Astrocyte (in vitro differentiated cells and primary cell): ENCODE data around the gene F11R. TPM values are rescaled to one million over a fixed set of nuclear protein-coding genes. Genes with fewer than 3 reads are reported as not detected.
"Not testable (repeated sequence)": the region's sequence is repeated elsewhere in the genome, so short reads cannot be mapped to it uniquely, and the experiment has no call there.

Experiments
- DNase-seq: peaks from one replicate; pipeline ENCODE4 v3.0.0-alpha.2; 2010; ENCODE audit warnings: low read depth
- FAIRE-seq: peaks from 2 replicates; lab custom pipeline; 2011; peaks lifted over from hg19 to GRCh38; lab: Jason Lieb, UNC
- H2AFZ ChIP-seq: 2 replicates; pipeline ENCODE4 v1.6.0; 2012; ENCODE audit warnings: low read depth, low read length, inconsistent platforms
- H3K27ac ChIP-seq: 2 replicates; pipeline ENCODE4 v1.5.1; 2011; ENCODE audit warnings: low read depth, low read length, inconsistent platforms
- H3K27me3 ChIP-seq: 2 replicates; pipeline ENCODE4 v1.6.0; 2011; ENCODE audit warnings: low read length, inconsistent platforms; ENCODE audit not compliant: insufficient read depth
- H3K36me3 ChIP-seq: 2 replicates; pipeline ENCODE4 v1.5.1; 2011; ENCODE audit warnings: low read length, inconsistent platforms; ENCODE audit not compliant: insufficient read depth
- H3K4me1 ChIP-seq: 2 replicates; pipeline ENCODE4 v1.5.1; 2011; ENCODE audit warnings: low read length, inconsistent platforms; ENCODE audit not compliant: insufficient read depth
- H3K4me2 ChIP-seq: 2 replicates; pipeline ENCODE4 v1.6.0; 2012; ENCODE audit warnings: low read length, inconsistent platforms
- H3K4me3 ChIP-seq: 2 replicates; pipeline ENCODE4 v1.5.1; 2011; ENCODE audit warnings: low read depth, mild to moderate bottlenecking, low read length, inconsistent platforms; ENCODE audit not compliant: insufficient read depth
- H3K79me2 ChIP-seq: 2 replicates; pipeline ENCODE4 v1.6.0; 2012; ENCODE audit warnings: mild to moderate bottlenecking, low read length, inconsistent platforms; ENCODE audit not compliant: insufficient read depth
- H3K9ac ChIP-seq: 2 replicates; pipeline ENCODE4 v1.6.0; 2012; ENCODE audit warnings: mild to moderate bottlenecking, low read length, inconsistent platforms
- H3K9me3 ChIP-seq: 2 replicates; pipeline ENCODE4 v1.5.1; 2012; ENCODE audit warnings: low read depth, mild to moderate bottlenecking, low read length, inconsistent platforms; ENCODE audit not compliant: insufficient read depth
- H4K20me1 ChIP-seq: 2 replicates; pipeline ENCODE4 v1.6.0; 2012; ENCODE audit warnings: low read length, inconsistent platforms; ENCODE audit not compliant: insufficient read depth
- H3K27ac Mint-ChIP-seq: one replicate; pipeline ENCODE4 v1.8.0; 2021; ENCODE audit warnings: mild to moderate bottlenecking, mixed read lengths; ENCODE audit not compliant: unreplicated experiment
- H3K27me3 Mint-ChIP-seq: one replicate; pipeline ENCODE4 v1.8.0; 2021; ENCODE audit warnings: low read depth, mixed read lengths; ENCODE audit not compliant: unreplicated experiment
- H3K36me3 Mint-ChIP-seq: one replicate; pipeline ENCODE4 v1.8.0; 2021; ENCODE audit warnings: low read depth, mixed read lengths; ENCODE audit not compliant: unreplicated experiment
- H3K4me1 Mint-ChIP-seq: one replicate; pipeline ENCODE4 v1.8.0; 2021; ENCODE audit warnings: low read depth, mixed read lengths; ENCODE audit not compliant: unreplicated experiment
- H3K4me3 Mint-ChIP-seq: one replicate; pipeline ENCODE4 v1.8.0; 2021; ENCODE audit warnings: mild to moderate bottlenecking, moderate library complexity, mixed read lengths; ENCODE audit not compliant: unreplicated experiment
- H3K9me3 Mint-ChIP-seq: one replicate; pipeline ENCODE4 v1.8.0; 2021; ENCODE audit warnings: mild to moderate bottlenecking, mixed read lengths; ENCODE audit not compliant: unreplicated experiment
- CTCF ChIP-seq: IDR thresholded peaks from 2 replicates; pipeline ENCODE4 v1.5.1; 2011; ENCODE audit warnings: low read depth, mild to moderate bottlenecking, inconsistent platforms, low read length, moderate library complexity; ENCODE audit not compliant: insufficient read depth
- EZH2 ChIP-seq: IDR thresholded peaks from 2 replicates; pipeline ENCODE4 v1.6.1; 2012; ENCODE audit warnings: mild to moderate bottlenecking, low read length, inconsistent platforms; ENCODE audit not compliant: insufficient read depth
- total RNA-seq: library from RNA; stranded (reverse); gene quantifications from 2 replicates; pipeline ENCODE4 v1.2.1, GENCODE V29; 2021

The F11R gene
- total RNA-seq, 1 donor from 2014 or later: 68.6 TPM

GRCh38 chr1:161019751-161020495 is 1.0 kb downstream of the F11R start:
- Histone ChIP-seq H3K4me1 (peaks cover 12% of the 10 kb centered on the region), H3K27ac (no peak overlapping the region), H3K4me3 (peak overlapping the region; percentile 75), H2AFZ (peak overlapping the region; percentile 88), H3K27me3 (peaks cover 27% of the 10 kb centered on the region), H3K9ac (peak overlapping the region; percentile 54), H3K4me2 (peak overlapping the region; percentile 97), H3K9me3 (no peaks in the 10 kb centered on the region), H4K20me1 (no peaks in the 10 kb centered on the region), H3K36me3 (no peaks in the 10 kb centered on the region), H3K79me2 (no peaks in the 10 kb centered on the region)
- no peaks in the 10 kb centered on the region for H3K9me3 Mint-ChIP-seq
- peaks cover 2% of the 10 kb centered on the region for H3K36me3 Mint-ChIP-seq
- peak overlapping the region; percentile 88 for H3K4me3 Mint-ChIP-seq
- H3K4me1 Mint-ChIP-seq: peaks cover 28% of the 10 kb centered on the region
- TF ChIP-seq CTCF: no peak
- no peak for TF ChIP-seq EZH2
- FAIRE-seq: no peak
- H3K27ac Mint-ChIP-seq: peak overlapping the region; percentile 16
- no peak for DNase-seq
- no peaks in the 10 kb centered on the region for H3K27me3 Mint-ChIP-seq

- not testable (repeated sequence) for H3K27ac ChIP-seq, H3K27me3 Mint-ChIP-seq, H2AFZ ChIP-seq, FAIRE-seq, H3K36me3 ChIP-seq, H3K9me3 Mint-ChIP-seq, H3K79me2 ChIP-seq, H3K27ac Mint-ChIP-seq, H4K20me1 ChIP-seq, H3K4me3 ChIP-seq, H3K4me2 ChIP-seq, H3K36me3 Mint-ChIP-seq, H3K9ac ChIP-seq, H3K9me3 ChIP-seq, DNase-seq
- H3K27me3 ChIP-seq: peaks cover 27% of the 10 kb centered on the region
- Mint-ChIP-seq H3K4me3 (peak overlapping the region; percentile 88), H3K4me1 (peaks cover 28% of the 10 kb centered on the region)
- peaks cover 12% of the 10 kb centered on the region for H3K4me1 ChIP-seq
These were observed 1.8 kb downstream of the F11R start for GRCh38 chr1:161019111-161019660.

- TF ChIP-seq EZH2 (no peak), CTCF (no peak)
- H4K20me1 ChIP-seq: no peaks in the 10 kb centered on the region
- H3K9me3 ChIP-seq: no peaks in the 10 kb centered on the region
- H3K9ac ChIP-seq: no peak overlapping the region
- no peak overlapping the region for H3K4me3 Mint-ChIP-seq
- peaks cover 2% of the 10 kb centered on the region for H3K36me3 Mint-ChIP-seq
- no peak overlapping the region for H3K4me3 ChIP-seq
- no peak overlapping the region for H3K4me2 ChIP-seq
- H3K27me3 Mint-ChIP-seq: no peaks in the 10 kb centered on the region
- peaks cover 27% of the 10 kb centered on the region for H3K27me3 ChIP-seq
- no peaks in the 10 kb centered on the region for H3K36me3 ChIP-seq
- no peak overlapping the region for H3K27ac ChIP-seq
- H2AFZ ChIP-seq: no peak overlapping the region
- FAIRE-seq: no peak
- H3K4me1 ChIP-seq: peaks cover 12% of the 10 kb centered on the region
- H3K27ac Mint-ChIP-seq: no peak overlapping the region
- no peaks in the 10 kb centered on the region for H3K9me3 Mint-ChIP-seq
- DNase-seq: no peak
- no peaks in the 10 kb centered on the region for H3K79me2 ChIP-seq
- peaks cover 34% of the 10 kb centered on the region for H3K4me1 Mint-ChIP-seq
These were observed 2.4 kb downstream of the F11R start for GRCh38 chr1:161018631-161018930.
